ENCODE measurements around the gene PARD3.
"Not testable (repeated sequence)": the region's sequence is repeated elsewhere in the genome, so short reads cannot be mapped to it uniquely, and the experiment has no call there.

Gene PARD3

DNA sequence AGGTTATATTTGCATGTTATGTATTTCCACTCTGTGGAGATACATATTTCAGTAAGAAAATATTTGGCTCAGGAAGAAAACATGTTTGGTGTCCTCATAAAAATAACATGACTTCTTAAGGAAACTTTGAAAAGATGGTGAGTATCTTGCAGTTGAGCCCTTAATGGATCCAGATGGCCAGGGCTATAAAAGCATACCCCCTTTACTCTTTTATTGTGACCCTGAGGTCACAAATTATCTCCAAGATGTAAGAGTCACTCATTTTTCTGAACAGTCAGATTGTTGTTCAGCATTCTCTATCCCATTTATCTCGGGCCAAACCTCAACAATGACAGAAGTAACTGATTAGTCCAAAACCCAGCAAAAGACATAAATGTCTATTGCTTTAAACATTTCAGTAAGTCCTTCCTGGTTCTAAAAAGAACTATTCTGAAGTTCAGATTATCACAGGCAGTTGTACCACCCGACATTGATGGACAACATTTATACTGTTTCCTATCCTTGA is 539.4 kb downstream of the PARD3 start:
- no peak for DNase-seq

DNA sequence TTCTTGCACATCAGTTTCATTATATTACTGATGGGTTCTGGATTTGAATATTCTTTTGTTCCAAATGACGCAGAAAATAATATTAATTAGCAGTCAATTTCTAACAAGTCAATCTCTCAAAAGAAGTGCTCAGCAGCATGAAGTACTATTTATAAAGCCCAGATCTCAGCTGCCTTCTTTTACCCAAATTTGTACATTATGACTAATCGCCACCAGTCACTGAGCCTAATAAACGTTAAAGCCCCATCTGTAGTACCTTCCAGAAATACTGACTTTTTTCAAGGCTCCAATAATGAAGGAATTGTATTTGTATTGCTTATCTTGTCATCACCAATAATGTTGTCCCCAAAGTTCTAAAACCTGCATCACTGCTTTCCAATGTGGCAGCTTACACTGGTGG is 540.2 kb downstream of the PARD3 start:
- DNase-seq: no peak

DNA sequence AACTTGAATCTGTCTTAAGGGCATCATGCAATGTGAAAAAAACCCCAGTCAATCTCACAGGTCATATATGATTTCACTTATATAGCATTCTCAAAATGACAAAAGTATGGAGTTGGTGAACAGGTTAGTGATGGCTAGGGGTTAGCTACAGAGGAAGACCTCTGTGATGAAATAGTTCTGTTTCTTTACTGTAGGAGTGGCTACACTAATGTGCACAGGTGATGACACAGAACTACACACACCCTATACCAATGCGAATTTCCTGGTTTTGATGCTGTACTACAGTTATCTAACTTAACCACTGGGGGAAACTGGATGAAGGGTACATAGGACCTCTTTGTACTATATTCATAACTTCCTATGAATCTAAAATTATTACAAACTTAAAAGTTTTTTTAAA is 541.8 kb downstream of the PARD3 start:
- no peak for DNase-seq

DNA sequence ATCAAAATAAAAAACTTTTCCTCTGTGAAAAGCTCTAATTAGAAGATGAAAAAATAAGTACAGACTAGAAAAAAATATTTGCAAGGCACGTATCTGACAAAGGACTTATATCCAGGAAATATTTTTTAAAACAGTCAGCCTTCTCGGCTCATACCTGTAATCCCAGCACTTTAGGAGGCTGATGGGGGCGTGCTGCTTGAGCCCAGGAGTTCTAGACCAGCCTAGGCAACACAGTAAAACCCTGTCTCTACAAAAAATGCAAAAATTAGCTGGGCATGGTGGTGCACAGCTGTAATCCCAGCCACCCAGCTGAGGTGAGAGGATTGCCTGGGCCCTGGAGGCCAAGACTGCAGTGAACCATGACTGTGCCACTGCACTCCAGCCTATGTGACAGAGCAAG is 542.8 kb downstream of the PARD3 start:
- DNase-seq: no peak

DNA sequence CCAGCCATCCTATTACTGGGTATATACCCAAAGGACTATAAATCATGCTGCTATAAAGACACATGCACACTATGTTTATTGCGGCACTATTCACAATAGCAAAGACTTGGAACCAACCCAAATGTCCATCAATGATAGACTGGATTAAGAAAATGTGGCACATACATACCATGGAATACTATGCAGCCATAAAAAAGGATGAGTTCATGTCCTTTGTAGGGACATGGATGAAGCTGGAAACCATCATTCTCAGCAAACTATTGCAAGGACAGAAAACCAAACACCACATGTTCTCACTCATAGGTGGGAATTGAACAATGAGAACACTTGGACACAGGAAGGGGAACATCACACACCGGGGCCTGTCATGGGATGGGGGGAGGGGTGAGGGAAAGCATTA is 546.7 kb downstream of the PARD3 start:
- DNase-seq: not testable (repeated sequence)

DNA sequence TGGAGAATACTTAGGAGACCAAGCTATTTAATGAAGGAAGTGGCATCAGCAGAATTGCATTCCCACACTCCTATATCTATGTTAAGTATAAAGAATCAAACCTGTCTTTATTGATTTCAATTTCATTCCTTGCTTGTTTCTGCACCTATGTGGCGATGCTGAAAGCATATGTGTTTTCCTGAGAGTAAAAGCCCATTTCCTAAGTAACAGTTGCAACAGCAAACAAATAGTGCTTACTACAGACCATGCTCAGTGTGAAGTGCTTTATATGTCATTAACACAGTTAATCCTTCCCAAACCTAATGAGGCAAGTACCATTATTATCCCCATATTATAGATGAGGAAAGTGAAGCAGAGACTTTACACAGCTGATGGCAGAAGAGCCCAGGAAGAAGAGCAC is 552.1 kb downstream of the PARD3 start:
- DNase-seq: no peak

DNA sequence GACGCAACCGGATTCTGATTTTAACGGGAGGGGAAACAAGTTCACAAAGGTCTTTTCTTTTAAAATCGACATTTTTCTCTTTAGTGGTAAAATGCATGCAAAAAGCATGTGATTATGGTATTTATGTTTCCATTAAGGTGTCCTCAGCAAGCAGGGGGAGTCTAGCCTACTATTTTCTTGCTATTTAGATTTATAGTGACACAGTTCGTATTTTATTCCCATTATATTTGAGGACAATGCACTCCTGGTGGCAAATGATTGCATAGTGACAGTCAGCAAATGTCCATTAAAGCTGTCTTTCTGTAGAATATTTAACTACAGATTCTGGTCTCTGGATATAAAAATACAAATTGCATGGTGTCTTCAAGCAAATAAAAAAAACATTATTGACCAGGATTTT is 554.2 kb downstream of the PARD3 start:
- DNase-seq: no peak

DNA sequence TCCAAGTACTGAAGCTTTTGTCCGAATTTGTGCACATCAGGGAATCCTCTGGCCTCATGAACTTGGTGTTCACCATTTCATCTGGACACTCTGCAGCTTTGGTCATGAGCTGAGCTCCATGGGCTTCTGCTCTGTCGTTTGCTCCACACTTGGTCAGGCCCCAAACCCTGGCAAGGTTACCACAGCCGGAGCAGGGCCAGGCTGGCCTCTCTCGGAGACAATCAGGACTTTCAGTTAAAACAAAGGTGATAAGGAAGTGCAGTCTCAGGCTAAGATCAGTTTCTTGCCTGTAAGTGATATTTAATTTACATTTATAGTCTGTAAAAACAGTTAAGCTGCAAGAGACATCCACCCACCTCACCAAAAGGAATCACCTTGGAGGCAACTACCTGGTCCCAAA is 558.9 kb downstream of the PARD3 start:
- no peak for DNase-seq

DNA sequence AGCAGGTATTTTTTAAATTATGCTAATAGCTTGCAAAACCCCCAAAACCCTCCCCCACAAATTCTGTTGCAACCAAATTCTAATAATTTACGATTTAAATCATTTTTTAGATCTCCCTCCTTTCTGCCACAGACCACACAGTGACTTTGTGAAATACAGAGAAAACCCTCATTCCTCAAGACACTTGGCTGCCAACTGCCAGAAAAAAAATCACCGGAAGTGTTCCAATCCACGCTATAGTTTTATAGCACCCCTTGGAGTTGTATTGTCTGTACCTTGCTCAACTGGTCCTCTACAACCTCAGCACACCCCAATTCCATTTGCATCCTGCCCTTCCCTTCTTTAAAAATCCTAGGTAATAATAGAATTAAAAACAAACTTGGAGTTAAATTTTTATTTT is 560.1 kb downstream of the PARD3 start:
- DNase-seq: no peak

DNA sequence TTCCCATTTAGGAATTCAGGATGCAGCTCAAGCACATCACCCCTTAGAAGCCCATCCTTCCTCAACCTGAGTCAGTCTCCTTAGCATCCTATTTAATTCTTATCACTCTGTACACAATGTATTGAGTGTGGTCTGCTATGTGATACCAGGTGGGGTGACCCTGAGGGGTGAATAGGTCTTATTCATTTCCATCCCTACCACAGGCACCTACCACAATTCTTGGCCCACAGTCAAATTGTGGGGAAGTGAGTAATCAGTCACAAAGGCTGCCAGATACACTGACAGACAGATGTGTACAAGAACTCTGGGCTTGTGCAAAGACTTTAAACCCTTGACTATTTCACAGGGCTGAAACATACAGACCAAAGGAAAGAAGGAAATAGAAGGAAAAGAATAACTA is 560.5 kb downstream of the PARD3 start:
- peak; percentile 56 for DNase-seq

DNA sequence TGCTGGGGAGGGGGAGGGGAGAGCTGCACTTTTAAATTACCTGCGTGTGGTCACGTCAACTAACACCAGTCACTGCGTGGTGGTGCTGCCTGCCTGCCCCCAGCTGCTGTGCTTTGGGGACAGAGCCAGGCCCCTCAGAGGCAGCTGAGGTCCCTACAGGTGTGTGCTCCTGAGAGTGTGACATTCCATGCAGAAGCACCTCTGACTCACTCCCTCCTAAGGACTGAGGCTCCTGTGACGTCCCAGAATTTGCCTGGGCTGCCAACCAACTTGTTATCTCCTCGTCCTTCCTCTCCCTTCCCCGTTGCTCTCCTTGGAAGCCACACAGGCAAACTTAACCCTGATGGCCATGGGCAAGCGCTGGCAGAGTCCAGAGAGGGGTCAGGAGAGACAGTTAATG is 563.0 kb downstream of the PARD3 start:
- no peak for DNase-seq

DNA sequence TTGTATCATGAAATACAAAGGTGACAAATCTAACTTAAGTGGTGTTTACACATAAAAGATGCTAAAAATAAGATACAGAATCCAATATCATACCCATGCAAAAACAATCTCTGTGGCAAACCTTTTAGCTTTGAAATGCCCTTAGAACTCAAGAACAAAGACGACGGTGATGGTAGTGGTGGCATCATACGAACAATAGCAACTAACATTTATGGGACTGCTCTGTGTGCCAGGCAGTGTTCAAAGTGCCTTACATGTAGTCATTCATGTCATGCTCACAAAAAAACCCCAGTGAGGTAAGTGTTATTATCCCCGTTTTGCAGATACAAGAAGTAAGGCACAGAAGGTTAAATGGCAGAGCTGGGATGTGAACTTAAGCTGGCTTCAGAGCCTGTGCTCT is 563.9 kb downstream of the PARD3 start:
- DNase-seq: no peak

DNA sequence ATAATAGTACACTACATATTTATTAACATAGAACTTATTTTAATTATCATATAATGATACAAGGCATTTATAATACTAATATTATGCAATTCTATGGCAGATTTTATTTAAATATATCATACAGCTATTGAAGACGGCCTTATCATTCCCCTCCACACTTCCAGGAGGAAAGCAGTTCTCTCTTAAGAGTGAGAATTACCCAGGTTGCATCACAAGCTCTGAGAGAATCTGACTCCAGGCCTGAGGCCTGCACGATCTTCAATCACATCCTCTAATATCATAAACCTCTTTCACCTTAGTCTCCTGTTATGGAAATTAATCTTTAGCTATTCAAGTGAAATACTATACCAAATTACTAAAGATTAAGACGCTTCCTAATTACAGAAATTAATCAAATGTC is 564.4 kb downstream of the PARD3 start:
- no peak for DNase-seq

DNA sequence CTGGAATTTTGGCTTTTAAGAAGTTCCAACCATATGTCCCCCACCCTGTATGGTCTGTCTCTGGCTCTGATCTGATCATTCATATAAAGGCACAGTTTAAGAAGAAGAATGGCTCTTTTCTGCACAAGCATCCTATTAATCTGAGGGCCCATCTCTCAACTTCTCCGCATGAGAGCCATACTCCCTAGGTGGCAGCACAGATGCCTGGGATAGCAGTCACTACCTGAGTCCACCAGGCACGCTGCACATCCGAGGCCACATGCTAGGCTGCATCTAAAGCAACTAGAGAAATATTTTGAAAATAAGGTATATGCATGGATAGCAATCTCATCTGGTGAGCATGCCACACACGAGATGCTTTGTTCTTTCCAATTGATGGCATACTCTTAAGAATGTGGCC is 565.5 kb downstream of the PARD3 start:
- DNase-seq: no peak

DNA sequence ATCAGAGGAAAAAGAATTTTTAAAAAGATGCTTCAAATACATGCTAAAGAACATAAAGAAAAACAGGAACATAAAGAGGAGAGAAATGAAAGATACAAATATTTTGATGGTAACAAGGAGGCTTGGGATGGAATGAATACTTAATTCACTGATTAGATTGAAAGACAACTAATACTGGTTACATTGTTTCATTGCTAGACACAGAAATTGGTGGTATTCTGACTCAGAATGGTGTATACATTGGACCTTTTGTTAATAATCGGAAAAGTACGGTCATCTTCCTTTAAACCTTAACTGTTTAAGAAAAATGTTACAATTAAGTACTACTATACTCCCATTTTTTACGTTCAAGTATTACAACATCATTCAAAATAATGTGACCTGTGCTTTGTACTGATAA is 567.5 kb downstream of the PARD3 start:
- no peak for DNase-seq

DNA sequence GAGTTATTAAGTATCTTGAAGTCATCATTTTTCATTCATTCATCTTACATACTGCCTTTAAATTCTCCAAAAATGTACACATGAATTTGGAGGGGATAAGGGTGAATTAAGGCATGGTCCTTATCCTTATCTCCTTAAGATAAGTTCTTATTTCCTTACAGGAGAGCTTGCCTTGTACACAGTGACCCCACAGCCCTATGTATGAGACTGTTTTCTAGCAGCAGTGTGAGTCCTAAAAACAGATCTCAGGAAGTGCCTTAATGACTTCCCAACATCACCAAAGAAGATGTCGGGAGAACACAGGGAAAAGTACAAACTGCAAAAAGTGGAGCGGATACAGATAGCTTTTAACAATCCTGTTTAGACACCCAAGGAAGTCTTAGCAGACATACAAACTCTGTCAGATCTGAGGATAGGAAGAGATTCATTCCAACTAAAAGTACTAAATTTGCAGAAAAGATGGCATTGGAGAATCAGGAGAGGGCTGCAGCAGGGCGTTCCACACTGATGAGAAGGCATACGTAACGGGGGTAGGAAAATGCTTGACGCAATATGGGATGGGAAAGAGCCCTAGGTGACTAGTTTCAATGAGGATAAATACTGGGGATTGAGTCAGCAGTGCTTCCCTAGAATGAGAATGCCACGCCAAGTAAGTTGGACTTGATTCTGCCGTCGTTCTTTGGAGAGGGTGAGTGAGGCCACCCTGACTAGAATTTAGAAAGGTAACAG is 570.2 kb downstream of the PARD3 start:
- DNase-seq: no peak

DNA sequence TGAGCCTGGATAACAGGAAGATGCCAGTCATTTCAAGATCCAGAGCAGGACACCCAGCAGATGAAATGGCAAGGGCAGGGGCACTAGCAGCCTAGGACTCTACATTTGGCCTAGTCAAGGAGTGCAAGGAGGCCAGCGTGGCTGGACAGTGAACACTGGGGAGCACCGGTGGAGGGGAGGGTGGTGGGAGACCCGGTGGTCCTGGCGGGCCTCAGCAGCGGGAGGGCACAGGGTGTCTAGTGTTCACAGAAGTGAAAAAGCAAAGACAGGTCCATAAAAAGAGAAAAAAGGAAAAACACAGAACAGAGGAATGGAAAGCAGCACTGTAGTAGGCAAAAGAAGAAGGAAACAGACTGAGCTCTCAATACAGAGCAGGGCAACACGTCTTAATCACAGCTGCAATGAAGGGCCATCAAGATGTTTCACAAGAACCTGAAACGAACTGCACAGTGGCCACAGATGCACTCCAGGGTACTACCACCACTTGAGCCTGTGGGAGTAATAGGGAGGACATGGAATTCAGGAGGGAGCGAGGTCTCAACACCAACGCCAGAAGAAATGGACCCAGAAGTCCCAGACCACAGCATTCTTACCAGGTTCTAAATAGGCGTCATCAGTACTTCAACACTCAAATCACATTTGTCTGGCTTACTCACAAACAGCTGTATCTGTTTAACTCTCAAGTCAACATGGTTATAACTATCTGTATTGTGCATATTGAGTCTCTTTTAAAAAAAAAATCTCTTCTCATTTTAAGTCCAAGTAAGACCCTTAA is 573.7 kb downstream of the PARD3 start:
- DNase-seq: no peak

DNA sequence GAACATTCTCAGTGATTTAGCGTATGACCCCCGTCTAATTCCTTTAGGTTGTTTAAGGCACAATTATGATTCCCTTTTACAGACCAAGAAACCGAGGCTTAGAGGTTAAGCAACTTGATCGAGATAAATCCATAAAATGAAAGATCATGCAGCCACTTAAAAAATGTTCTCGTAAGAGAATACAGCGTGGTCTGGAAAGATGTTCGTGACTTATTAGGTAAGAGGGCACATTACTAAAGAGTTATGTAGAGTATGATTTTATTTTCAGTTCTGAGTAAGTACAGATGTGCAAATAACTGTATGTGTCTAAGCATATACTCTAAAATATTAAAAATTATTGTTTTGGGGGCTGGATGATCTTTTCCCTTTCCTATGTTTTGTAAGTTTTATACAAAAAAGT is 575.1 kb downstream of the PARD3 start:
- no peak for DNase-seq

DNA sequence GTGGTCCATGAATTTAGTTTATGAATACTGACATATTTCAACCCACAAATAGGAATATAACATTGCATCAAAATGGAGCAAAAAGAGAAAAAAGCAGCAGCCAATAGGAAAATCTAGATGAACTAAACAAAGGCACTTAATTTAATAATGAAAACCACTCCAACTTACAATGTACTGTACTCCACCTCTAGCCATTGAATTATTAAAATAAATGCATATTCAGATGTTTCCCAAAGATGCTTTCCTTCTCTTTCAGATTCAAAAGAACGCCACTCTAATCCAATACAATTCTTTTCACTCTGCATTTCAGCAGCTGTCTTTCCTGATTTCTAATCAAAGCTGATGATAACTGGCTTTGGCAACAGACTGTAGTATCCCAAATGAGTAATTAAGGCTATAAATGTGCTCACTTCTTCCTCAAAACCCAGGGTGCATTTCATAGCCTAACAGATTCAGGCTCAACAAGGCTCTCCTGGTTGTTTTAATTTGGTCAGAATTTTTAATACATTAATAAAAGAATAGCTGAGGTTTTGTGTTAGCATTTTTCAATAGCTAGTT is 577.1 kb downstream of the PARD3 start:
- DNase-seq: no peak

DNA sequence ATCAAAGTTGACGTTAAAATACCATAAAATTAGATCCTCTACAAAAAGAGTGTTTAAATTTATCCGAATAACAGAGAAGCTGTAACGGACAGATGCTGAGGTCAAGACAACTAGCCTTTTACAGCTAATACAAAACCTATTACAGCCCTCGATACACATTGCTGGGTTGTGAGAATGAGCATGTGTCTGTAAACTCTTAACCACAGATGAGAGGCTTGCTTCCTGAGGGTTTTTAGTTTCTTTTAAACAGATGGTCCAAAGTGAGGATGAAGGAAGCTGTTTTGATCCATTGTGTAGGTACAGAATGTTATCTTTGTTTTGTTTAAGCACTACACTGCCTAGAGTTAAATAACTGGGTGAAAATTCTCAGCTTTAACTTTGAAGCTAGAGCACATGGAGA is 578.2 kb downstream of the PARD3 start:
- no peak for DNase-seq

DNA sequence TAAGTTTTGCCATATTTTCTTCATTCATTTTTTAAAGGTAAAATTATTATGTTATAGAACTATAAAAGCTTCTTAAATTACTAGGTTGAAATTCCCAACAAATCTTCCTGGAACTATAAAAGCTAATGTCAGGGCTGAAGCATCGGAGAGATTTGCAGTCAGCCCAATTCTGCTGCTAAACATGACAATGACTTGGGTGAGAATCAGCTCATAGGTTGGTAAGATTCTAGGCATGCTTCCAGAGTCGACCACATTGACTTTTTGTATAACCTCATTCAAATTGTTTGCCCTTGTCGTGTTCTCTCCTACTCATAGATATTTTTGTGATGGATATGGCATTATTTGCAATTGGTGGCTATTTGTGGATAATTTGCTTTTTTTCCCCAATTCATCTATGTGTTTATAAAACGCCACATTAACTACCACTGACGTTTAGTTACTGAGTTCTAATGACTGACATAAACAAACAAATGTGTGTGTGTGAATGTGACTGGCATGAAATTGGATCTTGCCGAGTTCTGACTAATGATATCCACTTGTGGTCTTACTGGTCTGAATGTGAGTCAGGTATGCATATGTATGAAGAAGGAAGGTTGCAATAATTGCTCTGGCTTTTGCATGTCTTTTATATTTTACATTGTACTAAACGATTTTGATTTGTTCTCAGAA is 579.8 kb downstream of the PARD3 start:
- no peak for DNase-seq

DNA sequence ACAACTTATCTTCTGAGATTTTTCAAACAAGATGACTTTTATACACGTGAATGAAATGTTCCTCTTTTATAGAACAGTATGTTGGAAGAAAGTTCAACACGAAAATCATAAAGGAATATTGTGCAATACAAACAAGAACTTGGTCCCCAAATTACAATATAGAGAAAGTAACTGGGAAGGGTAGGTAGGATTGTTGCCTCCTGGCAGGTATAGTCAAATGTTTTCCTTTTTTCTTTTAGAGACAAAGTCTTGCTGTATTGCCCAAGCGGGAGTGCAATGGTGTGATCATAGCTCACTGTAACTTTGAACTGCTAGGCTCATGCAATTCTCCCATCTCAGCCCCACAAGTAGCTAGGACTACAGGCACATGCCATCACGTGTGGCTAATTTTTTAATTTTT is 582.6 kb downstream of the PARD3 start:
- no peak for DNase-seq

DNA sequence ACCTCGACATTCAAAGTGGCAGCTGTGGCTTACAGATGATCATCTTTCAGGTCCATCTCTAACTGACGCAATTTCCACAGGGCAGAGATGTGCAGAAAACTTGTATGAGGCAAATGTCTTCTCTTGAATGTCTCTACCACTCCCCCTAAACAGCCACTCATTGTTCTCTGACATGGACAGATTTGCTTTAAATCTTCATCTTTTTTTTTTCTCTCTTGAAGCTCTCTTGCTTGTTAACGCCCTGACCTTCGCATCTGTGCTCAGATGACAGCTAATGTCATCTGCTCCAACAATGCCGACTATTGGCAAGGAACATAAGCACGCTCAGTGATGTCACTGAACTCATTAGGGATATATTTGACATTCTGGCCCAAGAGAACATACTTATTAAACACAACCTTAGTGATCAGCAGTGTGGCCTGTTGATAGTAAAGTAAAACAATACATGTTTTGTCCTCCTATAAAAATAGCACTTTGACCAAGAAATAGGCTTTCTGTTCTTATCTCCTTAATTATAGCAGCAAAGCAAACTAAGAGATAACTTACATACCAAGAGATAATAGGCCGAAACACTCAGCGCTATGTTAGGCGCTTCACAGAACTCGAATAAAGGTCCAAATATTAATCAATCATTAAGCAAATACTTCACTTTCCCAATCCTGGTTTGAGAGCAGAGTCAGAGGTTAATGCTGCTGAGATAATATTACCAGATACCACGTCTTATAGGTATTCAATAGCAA is 583.5 kb downstream of the PARD3 start:
- DNase-seq: no peak
